ENCODE results near the gene EIF4E. TPM values are rescaled to one million over a fixed set of nuclear protein-coding genes. Genes with fewer than 3 reads are reported as not detected.

Gene EIF4E
- total and polyA plus RNA-seq, 11 donors = 8.3 to 93.2 (median 62.2) TPM

GRCh38 chr4:98955229-98955628, 26.3 kb upstream of the EIF4E start:
- TF ChIP-seq, protein P1, sequence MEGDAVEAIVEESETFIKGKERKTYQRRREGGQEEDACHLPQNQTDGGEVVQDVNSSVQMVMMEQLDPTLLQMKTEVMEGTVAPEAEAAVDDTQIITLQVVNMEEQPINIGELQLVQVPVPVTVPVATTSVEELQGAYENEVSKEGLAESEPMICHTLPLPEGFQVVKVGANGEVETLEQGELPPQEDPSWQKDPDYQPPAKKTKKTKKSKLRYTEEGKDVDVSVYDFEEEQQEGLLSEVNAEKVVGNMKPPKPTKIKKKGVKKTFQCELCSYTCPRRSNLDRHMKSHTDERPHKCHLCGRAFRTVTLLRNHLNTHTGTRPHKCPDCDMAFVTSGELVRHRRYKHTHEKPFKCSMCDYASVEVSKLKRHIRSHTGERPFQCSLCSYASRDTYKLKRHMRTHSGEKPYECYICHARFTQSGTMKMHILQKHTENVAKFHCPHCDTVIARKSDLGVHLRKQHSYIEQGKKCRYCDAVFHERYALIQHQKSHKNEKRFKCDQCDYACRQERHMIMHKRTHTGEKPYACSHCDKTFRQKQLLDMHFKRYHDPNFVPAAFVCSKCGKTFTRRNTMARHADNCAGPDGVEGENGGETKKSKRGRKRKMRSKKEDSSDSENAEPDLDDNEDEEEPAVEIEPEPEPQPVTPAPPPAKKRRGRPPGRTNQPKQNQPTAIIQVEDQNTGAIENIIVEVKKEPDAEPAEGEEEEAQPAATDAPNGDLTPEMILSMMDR (IDR thresholded peaks at IDR 0.05) = no peak
- TF ChIP-seq POLR2A (IDR thresholded peaks at IDR 0.05) = no peak
- intact Hi-C loops (cut with DNase I) = no loop called here
- DNase-seq = no peak
- no peaks in the 10 kb centered on the region for H3K36me3 ChIP-seq
- H3K9me3 ChIP-seq = no peaks in the 10 kb centered on the region
- ATAC-seq = no peak
- no peaks in the 10 kb centered on the region for H3K4me1 ChIP-seq
- H3K4me3 ChIP-seq = no peak overlapping the region
- H3K27ac ChIP-seq = no peak overlapping the region
- no peaks in the 10 kb centered on the region for H3K27me3 ChIP-seq
- 82 to 88% (median 87%) methylated on average over 6 of the region's 6 CpGs for WGBS, 4 donors

DNA sequence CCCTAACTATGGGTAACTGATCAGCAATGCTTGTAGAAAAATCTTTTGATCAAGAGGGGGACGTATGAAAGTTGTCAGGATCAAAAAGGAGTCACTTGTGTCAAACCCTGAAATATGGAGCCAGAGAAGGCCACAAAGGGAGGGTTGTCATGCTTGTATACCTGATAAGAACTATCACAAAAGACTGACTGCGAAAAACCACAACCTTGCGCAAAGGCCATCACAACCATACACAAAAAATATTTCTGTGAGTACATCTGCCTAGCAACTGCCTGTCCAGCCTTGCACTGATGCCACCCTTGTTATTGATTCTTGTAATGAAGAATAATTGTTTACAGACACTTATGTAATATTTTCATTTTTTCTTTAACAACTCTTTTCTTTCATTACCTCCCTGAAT, 22.8 kb upstream of the EIF4E start:
- Histone ChIP-seq H3K27me3 (no peaks in the 10 kb centered on the region), H3K4me3 (no peak overlapping the region), H3K9me3 (no peaks in the 10 kb centered on the region), H3K4me1 (no peaks in the 10 kb centered on the region), H3K36me3 (no peaks in the 10 kb centered on the region), H3K27ac (no peak overlapping the region)
- TF ChIP-seq POLR2A (IDR thresholded peaks at IDR 0.05) = no peak
- TF ChIP-seq, protein P1 (IDR thresholded peaks at IDR 0.05) = no peak
- ATAC-seq = no peak
- intact Hi-C loops (cut with DNase I) = no loop called here
- no peak for DNase-seq
- 89 to 96% (median 92%) methylated on average over 3 of the region's 3 CpGs for WGBS, 4 donors

- Histone ChIP-seq H3K27ac (no peak overlapping the region), H3K4me1 (no peaks in the 10 kb centered on the region), H3K9me3 (no peaks in the 10 kb centered on the region), H3K36me3 (no peaks in the 10 kb centered on the region), H3K4me3 (no peak overlapping the region), H3K27me3 (no peaks in the 10 kb centered on the region)
- DNase-seq (no peak), ATAC-seq (no peak)
- no peak for TF ChIP-seq POLR2A (IDR thresholded peaks at IDR 0.05)
- TF ChIP-seq, protein P1 (IDR thresholded peaks at IDR 0.05) = no peak
- intact Hi-C loops (cut with DNase I) = no loop called here
- WGBS, 4 donors = 69 to 78% (median 74%) methylated on average over 1 of the region's 1 CpG
Observed at GRCh38 chr4:98950925-98951324, 22.0 kb upstream of the EIF4E start.

DNA sequence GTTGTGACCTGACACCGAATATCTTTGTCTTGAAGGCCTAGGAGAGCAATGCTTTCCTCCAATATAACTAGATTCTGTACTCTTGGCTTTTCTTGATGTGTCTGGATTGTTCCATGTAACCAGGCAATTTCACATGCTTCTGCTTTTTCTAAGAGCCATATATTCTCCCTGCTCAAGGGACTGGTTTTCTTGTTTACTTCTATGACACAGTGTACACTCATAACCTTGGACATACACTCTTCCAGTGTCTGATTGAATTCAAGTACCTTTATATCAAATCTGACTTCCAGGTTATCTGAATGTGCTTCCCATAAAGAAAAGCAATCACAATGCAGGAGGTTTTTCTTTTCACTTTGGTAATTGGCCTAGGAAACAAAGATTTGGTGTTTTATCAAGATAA, 17.4 kb upstream of the EIF4E start:
- H3K27ac ChIP-seq = no peak overlapping the region
- 81 to 97% (median 88%) methylated on average over 1 of the region's 1 CpG for WGBS, 4 donors
- H3K36me3 ChIP-seq = no peaks in the 10 kb centered on the region
- DNase-seq (no peak), ATAC-seq (no peak)
- intact Hi-C loops (cut with DNase I) = loop anchor here in 2 of 10 donors (5.0 to 10.0 kb wide), 2 partner anchors 41 to 108 kb away; no protein-coding TSS in a partner anchor
- H3K9me3 ChIP-seq = no peaks in the 10 kb centered on the region
- no peak overlapping the region for H3K4me3 ChIP-seq
- TF ChIP-seq, protein P1 (IDR thresholded peaks at IDR 0.05) = no peak
- TF ChIP-seq POLR2A (IDR thresholded peaks at IDR 0.05) = no peak
- H3K27me3 ChIP-seq = no peaks in the 10 kb centered on the region
- H3K4me1 ChIP-seq = no peaks in the 10 kb centered on the region

Measured in heart left ventricle (tissue), 16 donors.